NK-92 (cell line): ENCODE measurements around the gene FAM90A1.
"Not testable (repeated sequence)": the region's sequence is repeated elsewhere in the genome, so short reads cannot be mapped to it uniquely, and the experiment has no call there.

ENCODE experiments used
- DNase-seq: peaks from one replicate; lab custom pipeline; 2025; ENCODE audit not compliant: unreplicated experiment; lab: John Stamatoyannopoulos, UW

Gene FAM90A1

DNA sequence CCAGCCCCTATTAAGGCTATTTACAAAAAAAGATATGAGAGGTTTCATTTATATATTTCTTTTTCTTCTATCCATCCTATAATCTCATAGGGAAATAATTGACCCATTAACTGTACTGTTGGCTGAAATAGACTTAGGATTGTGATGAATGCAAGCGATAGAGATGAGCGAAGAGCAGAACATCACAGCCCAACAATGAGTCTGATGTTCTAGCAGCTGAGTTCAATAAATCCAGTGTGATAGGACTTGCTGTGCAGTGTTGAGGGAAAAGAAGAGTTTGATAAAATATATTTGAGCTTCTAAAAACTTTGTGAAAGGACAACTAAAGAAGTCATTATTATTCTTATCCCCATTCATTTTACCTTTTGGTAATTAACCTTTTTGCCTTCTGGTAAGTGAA is 54.5 kb downstream of the FAM90A1 start:
- not testable (repeated sequence) for DNase-seq
